H1 (cell line): ENCODE results near the gene SLC6A20. TPM values are rescaled to one million over a fixed set of nuclear protein-coding genes. Genes with fewer than 3 reads are reported as not detected.

Experiments
- CTCF ChIA-PET: fragments of 300-600 bp; sonication (Branson Sonifier 250); formaldehyde crosslinking; loops from one replicate; lab custom pipeline; 2021; ENCODE audit not compliant: partially characterized antibody; lab: Charles Lee
- POLR2A ChIA-PET: fragments of 300-600 bp; sonication (Branson Sonifier 250); formaldehyde crosslinking; loops from one replicate; lab custom pipeline; 2021; ENCODE audit warnings: inconsistent platforms; ENCODE audit not compliant: partially characterized antibody; lab: Charles Lee
- DNase-seq, 2 experiments: peaks; one replicate each; pipeline versions ENCODE4 v3.0.0 to v3.0.0-alpha.2; 2010 to 2022; ENCODE audit warnings: low spot score in 2 of 2, low read depth in 1 of 2, mixed read lengths in 1 of 2
- FAIRE-seq: peaks from 2 replicates; lab custom pipeline; 2011; peaks lifted over from hg19 to GRCh38; lab: Jason Lieb, UNC
- H2AFZ ChIP-seq: 2 replicates; pipeline ENCODE4 v1.8.1; 2012; ENCODE audit warnings: low read length, inconsistent platforms
- H2AK5ac ChIP-seq: 2 replicates; pipeline ENCODE4 v1.6.1; 2013; ENCODE audit warnings: low read depth, low read length
- H2BK120ac ChIP-seq: replicated peaks from 2 replicates; pipeline ENCODE3; 2013; ENCODE audit warnings: low read depth, low read length, inconsistent platforms
- H2BK12ac ChIP-seq: 2 replicates; pipeline ENCODE4 v1.6.1; 2013; ENCODE audit warnings: low read depth, low read length
- H2BK15ac ChIP-seq: 2 replicates; pipeline ENCODE4 v1.6.1; 2013; ENCODE audit warnings: low read length
- H2BK20ac ChIP-seq: 2 replicates; pipeline ENCODE4 v1.6.1; 2013; ENCODE audit warnings: low read length
- H2BK5ac ChIP-seq: 2 replicates; pipeline ENCODE4 v1.6.1; 2013; ENCODE audit warnings: low read depth, low read length
- H3K14ac ChIP-seq: 2 replicates; pipeline ENCODE4 v1.6.1; 2013; ENCODE audit warnings: inconsistent platforms; ENCODE audit not compliant: insufficient read length
- H3K18ac ChIP-seq: 2 replicates; pipeline ENCODE4 v1.6.1; 2013; ENCODE audit warnings: low read length; ENCODE audit errors: extremely low read depth
- H3K23ac ChIP-seq: 2 replicates; pipeline ENCODE4 v1.6.1; 2013; ENCODE audit warnings: inconsistent platforms; ENCODE audit not compliant: insufficient read length
- H3K23me2 ChIP-seq: 2 replicates; pipeline ENCODE4 v1.6.1; 2013; ENCODE audit warnings: low read depth, low read length
- H3K27ac ChIP-seq: 2 replicates; pipeline ENCODE4 v1.6.1; 2011; ENCODE audit warnings: low read depth, low read length, inconsistent platforms
- H3K27me3 ChIP-seq, 4 experiments: replicated peaks in 1 of 4; 1 replicate in 1 of 4; 2 replicates in 3 of 4; pipeline versions ENCODE4 v1.6.1 to v1.8.1; 2011 to 2013; ENCODE audit warnings: low read length in 3 of 4, mild to moderate bottlenecking in 3 of 4, inconsistent platforms in 2 of 4, mixed read lengths in 2 of 4, moderate library complexity in 1 of 4; ENCODE audit not compliant: control insufficient read depth in 3 of 4, insufficient read depth in 3 of 4; ENCODE audit errors: extremely low read depth in 1 of 4
- H3K36me3 ChIP-seq, 4 experiments: 2 replicates each; pipeline versions ENCODE4 v1.6.1 to v1.8.1; 2011 to 2013; ENCODE audit warnings: mild to moderate bottlenecking in 4 of 4, low read length in 3 of 4, moderate library complexity in 2 of 4, control low read depth in 1 of 4, inconsistent platforms in 1 of 4; ENCODE audit not compliant: insufficient read depth in 4 of 4, control insufficient read depth in 2 of 4
- H3K4ac ChIP-seq: replicated peaks from 2 replicates; pipeline ENCODE3; 2013; ENCODE audit warnings: low read length, low read depth, mixed read lengths, inconsistent platforms; ENCODE audit not compliant: insufficient read length
- H3K4me1 ChIP-seq, 4 experiments: replicated peaks in 1 of 4; 1 replicate in 1 of 4; 2 replicates in 3 of 4; pipeline versions ENCODE4 v1.6.1 to v1.8.1; 2011 to 2013; ENCODE audit warnings: low read length in 3 of 4, inconsistent platforms in 2 of 4, mixed read lengths in 1 of 4; ENCODE audit not compliant: insufficient read depth in 4 of 4, control insufficient read depth in 3 of 4
- H3K4me2 ChIP-seq, 2 experiments: 2 replicates each; pipeline versions ENCODE4 v1.6.1 to v1.8.1; 2011 to 2013; ENCODE audit warnings: low read depth in 2 of 2, low read length in 2 of 2, control low read depth in 1 of 2, inconsistent platforms in 1 of 2, mild to moderate bottlenecking in 1 of 2; ENCODE audit not compliant: insufficient read depth in 1 of 2
- H3K4me3 ChIP-seq, 4 experiments: fragments of 200-600, 300-600 bp in 1 of 4; sonication (generic), shearing (Covaris generic), sonication (Bioruptor Twin) in 1 of 4; 2 replicates each; pipeline versions ENCODE4 v1.5.1 to v1.8.1; 2011 to 2016; ENCODE audit warnings: low read length in 4 of 4, low read depth in 3 of 4, control low read depth in 2 of 4, inconsistent platforms in 2 of 4, mild to moderate bottlenecking in 2 of 4, mixed read lengths in 1 of 4, moderate library complexity in 1 of 4; ENCODE audit not compliant: insufficient read depth in 2 of 4; ENCODE audit errors: extremely low read depth in 1 of 4
- H3K56ac ChIP-seq: replicated peaks from 2 replicates; pipeline ENCODE3; 2013; ENCODE audit warnings: low read depth, mild to moderate bottlenecking, mixed read lengths, low read length, inconsistent platforms; ENCODE audit not compliant: insufficient read length
- H3K79me1 ChIP-seq: 2 replicates; pipeline ENCODE4 v1.6.1; 2013; ENCODE audit warnings: low read depth, low read length, control low read depth
- H3K79me2 ChIP-seq, 2 experiments: 2 replicates each; pipeline versions ENCODE4 v1.6.1 to v1.8.1; 2012 to 2013; ENCODE audit warnings: low read length in 2 of 2, mild to moderate bottlenecking in 2 of 2, inconsistent platforms in 1 of 2; ENCODE audit not compliant: insufficient read depth in 2 of 2, control insufficient read depth in 1 of 2
- H3K9ac ChIP-seq, 4 experiments: replicated peaks in 1 of 4; 1 replicate in 1 of 4; 2 replicates in 3 of 4; pipeline versions ENCODE4 v1.6.1 to v1.8.1; 2011 to 2013; ENCODE audit warnings: low read depth in 3 of 4, low read length in 3 of 4, control low read depth in 2 of 4, mild to moderate bottlenecking in 2 of 4, moderate library complexity in 2 of 4, inconsistent platforms in 1 of 4; ENCODE audit errors: extremely low read depth in 1 of 4
- H3K9me3 ChIP-seq, 2 experiments: 2 replicates each; pipeline versions ENCODE4 v1.6.1 to v1.8.1; 2012 to 2013; ENCODE audit warnings: mild to moderate bottlenecking in 2 of 2, moderate library complexity in 2 of 2, control low read depth in 1 of 2, inconsistent platforms in 1 of 2, low read depth in 1 of 2, low read length in 1 of 2, mixed read lengths in 1 of 2; ENCODE audit not compliant: insufficient read depth in 2 of 2
- H4K20me1 ChIP-seq, 2 experiments: replicated peaks in 1 of 2; 2 replicates each; pipeline versions ENCODE3 to v1.8.1; 2011 to 2013; ENCODE audit warnings: inconsistent platforms in 2 of 2, low read length in 2 of 2, mild to moderate bottlenecking in 1 of 2; ENCODE audit not compliant: insufficient read depth in 2 of 2, control insufficient read depth in 1 of 2
- H4K5ac ChIP-seq: 2 replicates; pipeline ENCODE4 v1.6.1; 2013; ENCODE audit warnings: low read length, low read depth, mixed read lengths, inconsistent platforms; ENCODE audit not compliant: insufficient read length
- H4K8ac ChIP-seq: 2 replicates; pipeline ENCODE4 v1.8.0; 2013; ENCODE audit warnings: mild to moderate bottlenecking, moderate library complexity, low read length, inconsistent platforms; ENCODE audit not compliant: insufficient read depth; ENCODE audit errors: extremely low read depth
- H4K91ac ChIP-seq: replicated peaks from 2 replicates; pipeline ENCODE3; 2013; ENCODE audit warnings: low read length, mixed read lengths, inconsistent platforms; ENCODE audit not compliant: insufficient read length
- ASH2L ChIP-seq: fragments of 200-600, 300-600 bp; sonication (generic); IDR thresholded peaks from one replicate; pipeline ENCODE4 v1.7.1; 2017; ENCODE audit warnings: low read length
- CBX8 ChIP-seq: fragments of 300-800, 300-1000 bp; sonication (generic); IDR thresholded peaks from 2 replicates; pipeline ENCODE4 v1.7.1; 2016; ENCODE audit warnings: low read depth, low read length, borderline replicate concordance
- EP300 ChIP-seq, 2 experiments: IDR thresholded peaks; 1 replicate in 1 of 2; 2 replicates in 1 of 2; pipeline ENCODE4 v1.6.1; 2011 to 2012; ENCODE audit warnings: low read depth in 2 of 2, low read length in 2 of 2, mild to moderate bottlenecking in 2 of 2, borderline replicate concordance in 1 of 2, inconsistent platforms in 1 of 2, moderate library complexity in 1 of 2
- GABPA ChIP-seq: IDR thresholded peaks from 2 replicates; pipeline ENCODE4 v1.6.1; 2011; ENCODE audit warnings: mild to moderate bottlenecking, low read length, moderate library complexity, borderline replicate concordance; ENCODE audit not compliant: insufficient read depth
- JUND ChIP-seq: IDR thresholded peaks from 2 replicates; pipeline ENCODE4 v1.6.1; 2011; ENCODE audit warnings: mild to moderate bottlenecking, improper control_type of control experiment, low read length
- KDM4A ChIP-seq: IDR thresholded peaks from one replicate; pipeline ENCODE4 v1.7.1; 2012; ENCODE audit warnings: low read depth, mild to moderate bottlenecking, moderate library complexity, low read length, inconsistent platforms; ENCODE audit not compliant: severe bottlenecking
- MAFK ChIP-seq: IDR thresholded peaks from 2 replicates; pipeline ENCODE4 v1.6.1; 2012; ENCODE audit warnings: low read depth, mild to moderate bottlenecking, improper control_type of control experiment, low read length
- NANOG ChIP-seq: IDR thresholded peaks from 2 replicates; pipeline ENCODE4 v1.6.1; 2011; ENCODE audit warnings: low read length, low read depth, mild to moderate bottlenecking, inconsistent platforms; ENCODE audit not compliant: insufficient read depth, poor library complexity, severe bottlenecking
- PHF8 ChIP-seq: fragments of 200-600 bp; sonication (generic); conservative IDR thresholded peaks from 2 replicates; pipeline ENCODE4 v1.7.1; 2012; ENCODE audit warnings: low read depth, mild to moderate bottlenecking, inconsistent platforms, low read length, moderate library complexity
- POLR2A ChIP-seq, 2 experiments: IDR thresholded peaks; 1 replicate in 1 of 2; 2 replicates in 1 of 2; pipeline ENCODE4 v1.6.1; 2011; ENCODE audit warnings: low read depth in 2 of 2, low read length in 2 of 2, mild to moderate bottlenecking in 2 of 2; ENCODE audit errors: control extremely low read depth in 1 of 2
- SIX5 ChIP-seq: IDR thresholded peaks from 2 replicates; pipeline ENCODE4 v1.6.1; 2011; ENCODE audit warnings: mild to moderate bottlenecking, low read depth, low read length
- SP1 ChIP-seq: IDR thresholded peaks from 2 replicates; pipeline ENCODE4 v1.6.1; 2011; ENCODE audit warnings: low read depth, low read length
- SUZ12 ChIP-seq: fragments of 200-600 bp; sonication (generic); IDR thresholded peaks from 2 replicates; pipeline ENCODE4 v1.6.1; 2012; ENCODE audit warnings: mild to moderate bottlenecking, inconsistent platforms, low read length, moderate library complexity, mixed read lengths
- TAF1 ChIP-seq: IDR thresholded peaks from 2 replicates; pipeline ENCODE4 v1.6.1; 2011; ENCODE audit warnings: mild to moderate bottlenecking, low read depth, low read length
- TCF12 ChIP-seq: IDR thresholded peaks from 2 replicates; pipeline ENCODE4 v1.6.1; 2011; ENCODE audit warnings: low read depth, mild to moderate bottlenecking, low read length
- YY1 ChIP-seq: IDR thresholded peaks from 2 replicates; pipeline ENCODE4 v1.6.1; 2011; ENCODE audit warnings: low read depth, mild to moderate bottlenecking, low read length
- WGBS, 2 experiments: shearing (Covaris generic) in 1 of 2; methylation state at CpG; one replicate each; pipeline versions ENCODE4 v1.1.6 to v1.1.7; 2013 to 2015; ENCODE audit warnings: low lambda C conversion rate in 2 of 2, mixed read lengths in 2 of 2, inconsistent platforms in 1 of 2, low coverage in 1 of 2, missing lambda C conversion rate in 1 of 2; ENCODE audit not compliant: insufficient replicate concordance in 2 of 2, insufficient coverage in 1 of 2, insufficient read length in 1 of 2; ENCODE audit errors: extremely low coverage in 1 of 2, missing lambda C conversion rate in 1 of 2; 5-methylcytosine and 5-hydroxymethylcytosine counted together
- polyA plus RNA-seq, 7 experiments: library from polyadenylated mRNA; depleted of rRNA in 3 of 7; stranded (reverse) in 5 of 7; unstranded in 2 of 7; fragments of >200 nt in 5 of 7; fragments of 200-250 nt in 2 of 7; gene quantifications; 1 replicate in 5 of 7; 2 replicates in 1 of 7; 4 replicates in 1 of 7; pipeline versions ENCODE4 v1.2.1 to v1.2.3, GENCODE V29; 2011 to 2013; ENCODE audit warnings: missing spikeins in 2 of 7, mixed read lengths in 2 of 7
- total RNA-seq: library from RNA; stranded (reverse); fragmentation: NEBNext Ultra II Directional; extraction: Animal tissue kit (Norgen Biotek cat#: 25700); gene quantifications from 2 replicates; pipeline ENCODE4 v1.2.1, GENCODE V29; 2021

SLC6A20 gene
- total and polyA plus RNA-seq, 2 of the 8 experiments (the other 6 are each of a cell fraction or from before 2014, with no cell fraction given) = 0.05 TPM; not detected in 1

GRCh38 chr3:45806072-45806471 lies 9.7 kb upstream of the SLC6A20 start:
- ChIA-PET CTCF (interaction anchor here (0.6 to 1.9 kb wide), 3 partner anchors 26 to 254 kb away, joined by 3 to 6 read pairs (median 5); no protein-coding TSS in a partner anchor), POLR2A (interaction anchor here (0.6 to 1.2 kb wide), 2 partner anchors 9 to 391 kb away, joined by 3 to 6 read pairs; no protein-coding TSS in a partner anchor)
- Histone ChIP-seq H3K9ac (no peak overlapping the region), H2AFZ (no peak overlapping the region), H4K20me1 (no peaks in the 10 kb centered on the region), H3K4me3 (no peak overlapping the region), H3K79me2 (no peaks in the 10 kb centered on the region), H3K18ac (no peak overlapping the region), H4K8ac (no peak overlapping the region), H2BK5ac (no peak overlapping the region), H3K23ac (no peak overlapping the region), H3K4me2 (no peak overlapping the region), H4K91ac (no peak overlapping the region), H2BK20ac (no peak overlapping the region), H3K27me3 (no peaks in the 10 kb centered on the region), H3K9me3 (no peaks in the 10 kb centered on the region), H3K23me2 (no peaks in the 10 kb centered on the region), H2BK120ac (no peak overlapping the region), H3K79me1 (no peaks in the 10 kb centered on the region), H3K4me1 (no peaks in the 10 kb centered on the region; a peak in 1 of 7 replicates), H4K5ac (no peak overlapping the region), H3K27ac (no peak overlapping the region), H3K36me3 (no peaks in the 10 kb centered on the region), H3K56ac (no peak overlapping the region), H3K14ac (no peak overlapping the region), H2BK15ac (no peak overlapping the region), H2AK5ac (no peak overlapping the region), H2BK12ac (no peak overlapping the region), H3K4ac (no peak overlapping the region)
- FAIRE-seq (no peak), DNase-seq (no peak)
- 90% methylated on average over 3 of the region's 3 CpGs; no CpG with 5 or more reads in 1 of the 2 experiments for WGBS, 2 experiments
- TF ChIP-seq SP1 (no peak), NANOG (no peak), JUND (no peak), PHF8 (no peak), KDM4A (no peak), YY1 (no peak), CBX8 (no peak), MAFK (no peak), GABPA (no peak), EP300 (IDR thresholded peaks at IDR 0.05; ENCODE audit: borderline replicate concordance in 1 of 2, low read depth in 2 of 2, low read length in 2 of 2) (no peak), SUZ12 (no peak), POLR2A (IDR thresholded peaks at IDR 0.05; ENCODE audit: control extremely low read depth in 1 of 2, low read depth in 2 of 2, low read length in 2 of 2) (no peak), TCF12 (no peak), SIX5 (no peak), ASH2L (no peak), TAF1 (no peak)
